Stromal cell of bone marrow (primary cell): ENCODE results near the gene ANKRD1.

Source experiments
- DNase-seq: peaks from one replicate; pipeline ENCODE4 v3.0.0-alpha.2; 2012; ENCODE audit warnings: low read depth

The ANKRD1 gene

DNA sequence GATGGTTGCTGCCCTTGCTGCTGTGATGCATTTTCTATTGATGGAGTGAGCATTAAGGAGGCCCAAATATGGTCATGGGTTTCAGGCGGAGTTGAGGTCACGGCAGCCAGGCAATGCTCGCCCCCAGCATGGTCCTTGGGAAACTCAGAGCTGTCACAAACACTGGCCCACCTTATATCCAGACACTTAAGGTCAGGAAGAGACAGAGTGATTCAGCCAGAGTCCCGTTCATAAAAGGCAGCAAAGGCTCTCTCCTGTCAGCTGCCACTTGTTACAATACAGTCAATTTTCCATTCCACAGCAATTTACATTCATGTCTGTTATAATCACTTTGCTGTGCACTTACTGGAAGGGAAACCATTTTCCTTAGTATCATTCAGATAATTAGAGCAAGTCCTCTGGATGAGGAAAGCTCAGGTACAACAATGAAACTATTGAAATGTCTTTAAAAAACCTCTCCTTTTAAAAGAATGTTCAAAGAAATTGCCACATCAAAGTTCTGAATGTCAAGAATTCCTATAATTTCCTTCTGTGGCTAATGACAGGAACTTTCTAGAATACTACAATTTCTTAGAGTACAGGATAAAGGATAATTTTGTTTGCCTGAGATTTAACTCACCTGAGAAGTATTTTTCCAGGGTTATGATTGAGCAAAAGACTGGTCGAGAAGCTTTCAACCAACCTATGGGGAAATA lies 14.8 kb upstream of the ANKRD1 start:
- DNase-seq = no peak

DNA sequence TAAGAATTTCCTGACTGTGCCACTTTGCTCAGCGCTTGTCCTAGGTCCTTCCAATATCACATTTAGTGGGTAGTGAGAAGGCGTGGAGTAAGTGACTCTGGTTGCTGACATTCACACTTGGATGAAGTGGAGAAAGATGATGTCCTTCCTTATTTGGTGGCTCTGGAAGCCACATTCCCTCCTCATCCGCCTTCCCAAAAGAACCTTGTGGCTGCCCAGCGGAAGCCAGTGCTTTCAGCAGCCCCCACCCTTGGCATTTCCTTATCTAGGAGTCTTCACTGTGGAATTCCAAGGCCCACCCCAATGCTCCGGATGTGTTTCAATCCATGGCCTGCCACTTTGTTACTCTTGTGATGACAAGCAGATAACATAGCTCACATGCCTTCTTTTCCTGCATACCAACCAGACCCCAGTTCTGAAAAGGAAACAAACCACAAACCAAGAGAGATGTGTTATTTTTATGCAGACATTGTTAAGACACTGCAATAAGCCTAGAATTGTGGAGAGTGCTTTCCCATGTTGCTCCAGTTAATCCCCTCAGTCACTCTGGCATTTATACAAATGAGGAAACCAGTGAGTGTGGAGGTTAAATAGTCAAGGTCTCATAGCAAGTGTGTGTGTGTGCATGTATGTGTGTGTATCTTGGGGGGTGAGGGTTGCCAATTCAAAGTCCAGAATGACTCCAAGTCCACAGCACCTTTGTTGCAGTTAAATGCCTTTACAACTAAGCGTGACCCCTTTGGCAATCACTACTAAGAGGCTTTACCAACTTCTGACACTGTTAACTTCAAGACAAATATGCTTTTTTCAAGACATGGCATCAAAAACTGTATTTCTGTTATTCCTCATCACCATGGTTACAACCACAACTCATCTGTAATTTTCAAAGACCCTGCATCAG lies 10.3 kb upstream of the ANKRD1 start:
- peak; percentile 75 for DNase-seq

DNA sequence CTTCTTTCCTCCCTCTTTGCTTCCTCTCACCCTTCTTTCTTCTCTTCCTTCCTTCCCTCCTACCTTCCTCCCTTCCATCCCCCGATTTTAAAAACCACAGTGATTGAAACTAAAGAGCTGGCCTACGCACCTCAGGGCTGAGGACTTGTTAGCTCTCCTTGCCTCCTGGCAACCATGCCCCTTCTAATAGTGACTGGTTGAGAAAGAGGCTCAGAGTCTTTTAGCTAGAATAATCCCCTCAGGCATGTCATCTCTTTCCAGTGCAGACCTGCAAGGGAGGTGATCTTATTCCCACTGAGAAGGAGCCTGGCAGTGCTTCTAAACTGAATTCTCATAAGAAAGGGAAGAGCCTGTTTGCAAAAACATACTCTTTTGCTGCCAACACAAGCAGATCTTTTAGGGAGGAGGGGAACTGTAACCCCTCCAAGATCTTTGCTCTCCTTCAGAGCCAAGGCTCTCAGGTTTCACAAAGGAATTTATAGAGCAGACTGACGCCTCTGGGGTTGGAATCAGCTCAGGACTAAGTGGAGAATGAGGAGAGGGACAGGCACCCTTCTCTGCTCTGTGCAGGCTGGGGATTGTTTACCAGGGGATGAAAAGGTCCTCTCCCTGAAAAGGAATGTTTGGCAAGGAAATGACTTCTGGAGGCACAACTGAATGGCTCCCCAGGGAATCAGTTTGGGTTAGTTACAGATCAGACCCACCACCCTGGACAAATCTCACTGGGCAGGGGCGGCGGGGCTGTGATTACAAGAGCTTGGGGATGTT lies 9.4 kb upstream of the ANKRD1 start:
- peak; percentile 64 for DNase-seq

DNA sequence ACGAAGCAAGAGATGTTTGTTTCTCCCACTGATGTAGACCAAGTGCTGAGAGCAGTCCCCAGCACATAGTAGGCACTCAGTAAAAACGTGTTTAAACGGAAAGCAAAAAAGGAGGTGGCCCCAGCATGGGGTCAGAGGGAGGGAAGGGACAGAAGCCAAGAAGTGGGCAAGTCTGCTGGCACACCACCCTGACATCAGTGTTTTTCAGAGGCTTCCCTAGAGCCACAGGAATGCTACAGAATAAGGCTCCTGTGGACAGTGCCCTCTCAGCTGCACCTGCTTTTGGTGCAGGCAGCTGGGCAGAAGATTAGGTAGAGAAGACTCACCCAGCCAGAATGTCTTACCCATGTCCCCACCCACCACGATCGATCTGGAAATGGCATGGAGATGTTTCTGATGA lies 8.3 kb upstream of the ANKRD1 start:
- DNase-seq = no peak

DNA sequence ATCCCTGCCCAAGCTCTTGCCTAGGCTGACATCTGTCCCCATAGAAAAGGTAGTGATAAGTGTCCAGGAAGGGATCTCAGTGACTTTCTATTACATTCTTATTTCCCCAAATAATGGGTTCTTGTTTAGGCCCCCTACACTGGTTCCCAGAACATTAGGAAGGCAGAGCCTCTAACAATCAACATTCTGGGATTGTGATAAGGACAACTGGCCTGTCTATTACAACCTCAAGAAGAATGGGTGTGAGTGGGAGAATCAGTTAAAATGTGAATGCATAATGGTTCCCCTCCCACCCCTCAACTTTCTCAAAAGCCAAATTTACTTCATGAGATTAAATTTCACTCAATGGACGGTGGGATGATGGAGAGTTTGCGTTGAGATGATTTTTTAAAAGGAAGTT lies 6.4 kb upstream of the ANKRD1 start:
- DNase-seq = no peak

DNA sequence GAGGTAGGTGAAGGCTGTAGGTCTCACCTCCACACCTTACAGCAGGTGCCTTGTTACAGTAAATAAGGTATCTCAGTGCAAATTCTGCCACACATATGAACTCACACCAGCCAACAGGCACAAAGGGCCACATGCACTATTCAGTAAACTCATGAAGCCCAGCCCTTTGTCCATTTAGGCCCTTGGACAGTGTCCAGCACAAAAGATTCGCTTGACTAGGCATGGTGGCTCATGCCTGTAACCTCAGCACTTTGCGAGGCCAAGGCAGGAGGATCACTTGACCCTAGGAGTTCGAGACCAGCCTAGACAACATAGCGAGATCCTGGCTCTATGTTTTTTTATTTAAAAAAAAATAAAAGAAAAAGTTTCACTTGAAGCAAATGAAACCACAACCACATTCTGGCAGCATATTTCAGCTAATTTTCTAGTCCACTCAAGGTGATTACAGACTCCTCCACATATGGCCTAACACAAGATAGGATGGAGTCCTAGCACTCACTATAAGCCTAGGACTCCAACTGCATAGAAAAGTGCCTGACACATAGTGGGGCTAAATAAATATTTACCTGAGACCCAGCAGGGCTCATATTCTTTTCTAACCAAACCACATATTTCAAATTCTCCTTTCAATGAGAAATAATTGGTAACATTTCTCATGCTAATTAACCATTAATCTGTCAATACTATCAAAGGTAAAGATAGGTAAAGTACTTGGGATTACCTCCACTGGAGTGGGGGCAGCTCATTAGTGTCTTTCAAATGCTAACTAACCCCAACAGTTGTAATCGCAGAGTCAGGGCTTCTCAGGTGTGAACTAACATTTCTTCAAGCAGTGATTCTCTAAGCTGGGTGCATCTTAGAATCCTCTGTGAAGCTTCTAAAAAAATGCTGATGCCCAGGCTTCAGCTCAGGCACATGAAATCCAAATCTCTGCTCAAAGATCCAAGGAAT lies 4.5 kb upstream of the ANKRD1 start:
- DNase-seq = no peak

DNA sequence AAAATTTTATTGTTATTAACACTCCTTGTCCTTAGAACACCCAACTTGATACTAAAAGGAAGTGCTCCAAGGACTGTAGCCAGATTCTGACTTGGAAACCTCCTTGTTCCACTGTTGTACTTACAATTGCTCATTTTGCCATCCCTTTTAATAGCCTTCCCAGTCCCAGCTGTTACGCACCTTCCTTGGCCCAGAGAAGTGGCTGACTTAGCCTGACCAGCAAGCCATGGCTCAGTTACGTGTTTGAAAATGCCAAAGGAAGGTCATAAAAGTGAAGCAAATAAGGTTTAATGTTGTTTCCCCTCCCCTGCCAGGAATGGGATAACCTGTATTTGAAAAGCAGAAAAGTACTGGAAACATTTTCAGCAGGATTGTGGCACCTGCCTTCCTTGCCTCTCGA lies 3.7 kb upstream of the ANKRD1 start:
- no peak for DNase-seq

DNA sequence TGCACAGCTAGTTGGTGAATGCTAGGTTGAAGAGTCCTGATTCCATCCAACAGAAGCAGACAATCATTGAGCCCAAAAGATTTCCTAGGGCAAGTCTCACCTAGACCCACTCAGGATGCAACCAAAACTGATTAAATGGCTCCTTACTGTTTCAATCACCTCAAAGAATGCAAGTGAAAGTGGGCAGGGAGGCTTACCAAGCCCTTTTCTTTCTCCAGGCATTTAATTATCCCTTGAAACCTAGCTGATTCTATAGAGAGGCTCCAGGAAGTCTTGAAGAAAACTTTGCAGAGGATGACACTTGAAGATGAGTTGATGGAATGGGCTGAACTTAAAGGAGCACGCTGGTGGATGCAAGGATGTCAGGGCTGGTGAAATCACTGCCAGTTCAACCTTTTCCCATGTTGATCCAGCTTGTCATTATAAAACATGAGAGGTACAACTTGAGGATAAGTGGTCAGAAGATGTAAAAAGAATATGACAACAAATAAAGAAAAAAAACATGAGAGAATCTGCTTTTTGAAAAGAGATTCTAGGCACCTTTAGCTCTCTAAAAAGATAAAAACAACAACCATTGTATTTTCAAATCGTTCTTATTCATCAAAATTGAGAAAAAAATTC lies 2.3 kb upstream of the ANKRD1 start:
- DNase-seq = no peak

DNA sequence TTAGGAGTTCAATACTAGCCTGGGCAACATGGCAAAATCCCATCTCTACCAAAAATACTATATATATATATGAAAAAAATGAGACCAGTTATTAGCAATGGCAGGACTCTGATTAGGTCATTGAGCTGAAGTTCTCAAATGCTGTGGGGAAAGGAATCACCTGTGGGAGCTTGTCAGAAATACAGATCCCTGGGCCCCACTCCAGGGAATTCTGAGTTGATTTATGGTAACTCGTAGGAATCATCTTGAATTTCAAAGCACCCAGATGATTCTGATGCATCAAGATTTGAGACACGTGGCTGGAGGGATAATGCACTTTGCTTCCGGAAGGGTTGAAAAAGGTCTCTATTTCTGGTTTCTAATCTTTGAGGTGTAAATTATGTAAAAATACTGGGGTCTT lies 1.0 kb upstream of the ANKRD1 start:
- DNase-seq = no peak

DNA sequence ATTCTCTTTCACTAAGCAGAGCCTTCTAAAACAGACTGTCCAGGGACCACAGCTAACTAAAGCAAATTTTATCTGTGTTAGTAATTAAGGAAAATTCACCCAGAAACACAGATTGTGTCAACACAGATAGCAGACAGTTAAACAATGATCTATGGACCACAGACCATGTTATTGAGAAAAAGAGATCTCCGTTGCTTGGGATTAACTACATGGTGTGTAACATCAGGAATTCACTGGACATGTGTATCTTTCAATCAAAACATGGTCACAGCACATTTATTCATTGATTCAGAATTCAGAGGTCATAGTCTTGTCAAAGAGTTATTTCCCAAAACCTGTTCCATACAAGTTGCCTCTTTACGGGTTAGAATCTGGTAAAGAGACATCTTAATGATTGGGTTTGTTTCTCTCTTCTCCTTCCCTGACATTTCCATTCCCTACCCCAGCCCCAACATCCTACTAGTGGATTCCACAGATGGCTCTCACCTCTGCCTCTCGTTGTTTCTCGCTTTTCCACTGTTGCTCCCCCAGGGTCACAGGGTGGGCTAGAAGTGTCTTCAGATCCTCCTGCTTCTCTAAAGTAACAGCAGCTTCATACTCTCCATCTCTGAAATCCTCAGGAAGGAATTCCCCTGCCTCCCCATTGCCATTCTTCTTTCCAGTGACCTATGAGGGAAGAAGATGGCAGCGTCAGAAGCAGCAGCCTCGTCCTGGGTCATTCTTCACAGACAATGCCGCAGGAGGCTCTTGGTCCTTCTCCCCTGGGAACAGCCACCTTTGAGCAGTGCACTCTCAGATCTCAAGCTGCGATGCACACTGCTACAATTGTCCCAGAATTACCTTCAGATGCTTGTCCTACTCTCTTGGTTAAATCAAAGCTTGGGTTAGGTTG lies 958 bp downstream of the ANKRD1 start:
- DNase-seq = no peak

DNA sequence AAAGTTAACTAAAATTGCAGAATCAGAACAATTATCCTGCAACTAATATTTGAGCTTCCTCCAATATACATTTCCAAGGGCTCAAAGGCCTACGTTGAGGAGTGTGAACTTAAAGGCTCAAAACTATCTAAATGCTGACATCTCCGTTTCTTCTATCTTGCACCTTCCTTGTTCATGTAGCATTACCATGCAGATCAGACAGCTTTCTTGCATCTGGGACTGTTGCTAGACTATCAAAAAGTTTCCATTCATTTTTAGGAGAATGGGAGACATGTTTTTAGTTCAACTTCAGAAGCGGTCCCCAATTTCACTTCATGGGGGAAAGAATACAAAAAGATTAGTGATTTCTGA lies 2.9 kb downstream of the ANKRD1 start:
- no peak for DNase-seq

DNA sequence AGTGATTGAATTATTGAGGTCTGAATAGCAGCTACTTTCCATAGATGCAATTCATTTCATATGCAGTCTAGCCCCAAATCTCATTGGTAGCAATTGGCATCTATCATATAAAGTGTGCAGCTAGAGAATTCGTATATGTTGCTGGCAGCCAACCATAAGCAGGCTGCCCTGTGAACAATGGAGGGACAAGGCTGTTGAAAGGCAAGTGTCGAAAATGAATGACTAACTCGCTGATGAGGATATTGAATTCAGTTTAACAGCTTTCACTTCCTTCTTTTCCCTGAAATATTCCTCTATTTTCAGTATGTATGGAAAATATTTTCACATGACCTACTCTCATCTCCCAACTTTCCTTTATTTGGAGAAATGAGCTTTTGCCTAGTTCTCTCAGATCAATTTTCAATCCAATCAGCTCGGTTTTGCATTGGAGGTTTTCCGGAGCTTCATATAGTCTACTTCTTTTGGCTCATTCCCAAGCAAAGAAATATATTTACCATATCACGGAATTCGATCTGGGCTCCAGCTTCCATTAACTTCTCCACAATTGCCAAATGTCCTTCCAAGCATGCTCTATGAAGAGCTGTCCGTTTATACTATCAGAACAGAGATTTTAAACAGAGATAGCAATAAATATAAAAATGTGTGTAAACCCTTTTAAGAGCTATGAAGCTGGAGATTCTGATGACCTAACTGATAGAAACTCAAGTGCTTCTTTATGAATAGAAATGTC lies 3.5 kb downstream of the ANKRD1 start:
- DNase-seq = no peak

DNA sequence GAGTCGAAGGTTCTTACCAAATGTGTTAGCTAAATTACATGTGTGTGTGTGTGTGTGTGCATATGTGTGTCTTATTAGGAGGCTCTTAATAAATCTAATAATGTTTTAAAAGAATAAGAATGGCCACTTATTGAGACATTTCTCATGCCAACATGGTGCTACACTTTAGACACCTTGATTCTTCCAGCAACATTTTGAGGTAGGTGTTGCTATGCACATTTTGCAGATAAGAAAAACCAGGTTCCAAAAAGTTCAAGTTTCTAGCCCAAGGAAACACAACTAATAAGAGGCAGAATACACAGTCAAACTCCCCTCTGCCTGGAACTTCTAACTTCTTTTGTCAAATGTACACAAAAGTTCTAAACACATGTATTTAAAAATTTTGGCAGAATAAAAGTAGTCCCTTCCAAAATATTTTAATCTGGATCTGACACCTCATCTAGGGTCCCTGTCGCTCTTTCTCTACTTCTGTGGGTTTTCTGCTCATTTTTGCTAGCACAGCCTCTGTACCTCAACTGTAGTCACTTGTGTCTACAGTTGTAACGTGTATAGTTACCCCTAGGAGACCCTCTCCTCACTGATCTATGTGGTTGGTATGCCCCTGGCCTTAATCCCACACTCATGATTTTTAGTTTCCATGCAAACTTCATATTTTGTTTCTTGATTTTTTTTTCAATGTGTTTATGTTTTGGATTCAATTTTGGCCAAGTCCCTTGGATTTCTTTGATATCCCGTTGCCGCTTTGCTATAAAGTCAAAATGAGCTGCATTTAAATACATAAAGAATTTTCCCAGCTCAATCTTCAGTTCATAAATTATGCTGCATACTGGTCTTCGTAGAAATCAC lies 4.3 kb downstream of the ANKRD1 start:
- no peak for DNase-seq

DNA sequence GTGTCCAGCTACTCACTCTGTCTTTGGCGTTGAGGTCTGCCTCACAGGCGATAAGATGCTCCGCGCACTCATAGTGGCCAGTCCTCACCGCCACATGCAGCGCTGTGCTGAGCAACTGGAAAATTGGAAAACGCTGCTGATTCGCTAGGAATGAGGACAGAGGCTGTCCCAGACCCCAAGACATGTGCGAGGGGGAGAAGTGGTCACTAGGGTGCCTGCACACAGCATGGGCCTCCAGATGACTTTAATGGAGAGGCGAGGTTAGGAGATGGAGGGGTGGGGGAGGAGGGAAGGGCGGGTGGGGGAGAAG lies 5.2 kb downstream of the ANKRD1 start:
- no peak for DNase-seq

DNA sequence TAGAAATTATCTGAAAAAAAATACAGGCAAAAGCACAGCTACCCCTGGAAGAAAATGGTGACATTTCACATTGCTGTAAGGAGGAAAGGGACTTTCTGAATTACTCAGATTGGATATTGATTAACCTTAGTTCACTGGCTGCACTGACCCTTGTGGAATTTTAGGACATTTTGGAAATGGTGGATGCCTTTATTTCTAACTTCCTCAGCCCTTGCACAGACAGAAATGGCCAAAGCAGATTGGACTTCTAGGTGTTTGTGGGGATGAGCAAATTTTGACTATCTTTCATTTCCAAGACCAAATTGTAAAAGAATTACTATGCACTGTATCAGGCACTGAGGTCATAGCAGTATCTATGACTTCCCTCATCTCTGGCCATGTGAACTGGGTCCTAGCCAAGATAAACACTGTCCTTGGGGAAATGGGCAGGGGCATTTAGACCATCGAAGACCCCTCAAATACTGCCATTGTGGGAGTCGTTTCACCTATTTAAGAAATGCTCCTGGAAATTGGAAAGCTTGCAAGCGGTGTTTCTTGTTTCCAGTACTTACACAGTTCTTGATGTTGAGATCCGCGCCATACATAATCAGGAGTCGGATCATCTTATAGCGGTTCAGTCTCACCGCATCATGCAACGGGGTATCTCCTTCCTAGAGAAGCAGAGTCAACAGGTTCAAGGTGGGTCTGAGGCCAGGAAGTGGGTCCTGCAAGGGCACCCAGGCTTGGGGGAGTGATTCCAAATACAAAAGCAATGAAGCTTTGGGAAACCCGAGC lies 5.7 kb downstream of the ANKRD1 start:
- DNase-seq = no peak

DNA sequence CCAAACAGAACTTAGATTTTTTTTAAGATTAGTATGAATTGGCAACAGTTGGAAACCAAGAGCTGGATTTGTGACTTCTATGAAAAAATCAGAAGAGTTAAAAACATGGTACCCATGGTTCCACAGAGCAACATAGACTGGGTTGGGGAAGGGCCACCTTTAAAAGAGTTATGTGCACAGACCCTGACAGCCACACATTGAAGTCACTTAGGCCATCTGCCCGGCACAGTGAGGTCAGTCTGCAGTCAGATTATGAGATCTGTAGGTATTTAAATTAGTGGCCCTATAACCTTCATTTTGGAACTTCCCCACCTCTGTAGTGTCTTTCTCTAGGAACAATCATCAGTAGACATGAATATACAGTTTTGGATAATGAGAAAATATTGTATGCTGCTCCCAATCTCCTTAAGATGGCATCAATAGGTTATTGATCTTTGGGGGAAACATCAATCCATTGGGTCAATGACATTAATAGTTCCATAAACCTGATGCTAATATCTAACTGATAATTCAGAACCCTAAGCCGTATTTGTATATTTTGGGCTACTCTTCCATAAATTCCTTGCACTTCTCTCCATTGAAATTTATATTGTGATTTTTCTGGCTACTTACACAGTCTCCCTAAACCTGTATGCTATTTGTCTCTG lies 7.0 kb downstream of the ANKRD1 start:
- no peak for DNase-seq

DNA sequence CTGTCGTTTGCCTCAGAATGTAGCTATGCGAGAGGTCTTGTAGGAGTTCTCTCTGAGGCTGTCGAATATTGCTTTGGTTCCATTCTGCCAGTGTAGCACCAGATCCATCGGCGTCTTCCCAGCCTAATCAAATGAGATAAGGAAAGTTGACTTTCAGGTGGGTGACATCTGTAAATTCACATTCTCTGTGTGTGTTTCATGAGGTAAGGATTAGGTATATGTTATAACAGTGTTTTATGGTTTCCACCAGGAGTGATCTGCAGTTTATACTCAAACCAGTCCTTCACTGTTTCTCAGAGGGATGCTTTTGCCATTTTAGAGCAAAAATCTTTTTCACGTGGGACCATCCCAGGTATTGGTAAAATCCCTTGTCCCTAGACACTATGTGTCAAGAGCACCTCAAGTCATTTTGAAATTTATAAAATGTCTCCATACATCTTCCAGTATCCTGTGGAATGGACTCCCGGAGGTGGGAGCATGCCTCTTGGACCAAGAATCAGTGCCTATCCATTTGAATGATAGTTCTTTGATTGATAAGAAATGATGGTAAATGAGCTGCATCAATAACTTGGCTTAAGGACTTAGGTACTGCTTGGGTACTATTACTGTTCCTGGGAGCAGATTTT lies 7.9 kb downstream of the ANKRD1 start:
- DNase-seq = no peak
